OCI-LY7 (cell line): ENCODE results near the gene ZNF83. TPM values are rescaled to one million over a fixed set of nuclear protein-coding genes. Genes with fewer than 3 reads are reported as not detected.

Source experiments
- BruUV-seq: library from RNA; stranded (reverse); fragments of 400-500 nt; replicated peaks from 2 replicates; lab custom pipeline; 2021; lab: Mats Ljungman, UMichigan
- CTCF ChIA-PET: fragments of 300-600 bp; sonication (Branson Sonifier 250); formaldehyde crosslinking; loops from one replicate; lab custom pipeline; 2022; ENCODE audit warnings: antibody characterized with exemption; ENCODE audit not compliant: unreplicated experiment; lab: Charles Lee
- POLR2A ChIA-PET: fragments of 300-600 bp; sonication (Branson Sonifier 250); formaldehyde crosslinking; loops from one replicate; lab custom pipeline; 2022; ENCODE audit warnings: antibody characterized with exemption; lab: Charles Lee
- DNase-seq: peaks from one replicate; pipeline ENCODE4 v3.0.0-alpha.2; 2015; ENCODE audit warnings: low spot score
- H2AFZ ChIP-seq: fragments of 200-600 bp; sonication (generic), shearing (Covaris generic); 2 replicates; pipeline ENCODE4 v1.6.1; 2014; ENCODE audit warnings: mild to moderate bottlenecking, antibody characterized with exemption, low read length, moderate library complexity
- H3K27ac ChIP-seq: fragments of 200-600 bp; sonication (generic); 2 replicates; pipeline ENCODE4 v1.5.1; 2014; ENCODE audit warnings: mixed run types, low read depth, mild to moderate bottlenecking, moderate library complexity, low read length, inconsistent platforms; ENCODE audit not compliant: poor library complexity, severe bottlenecking
- H3K36me3 ChIP-seq: fragments of 200-600 bp; sonication (generic); 2 replicates; pipeline ENCODE4 v1.6.1; 2014; ENCODE audit warnings: mild to moderate bottlenecking, antibody characterized with exemption, low read length, moderate library complexity, mixed read lengths; ENCODE audit not compliant: insufficient read depth
- H3K4me1 ChIP-seq: fragments of 200-600 bp; sonication (generic); 2 replicates; pipeline ENCODE4 v1.5.1; 2014; ENCODE audit warnings: mild to moderate bottlenecking, low read length; ENCODE audit not compliant: insufficient read depth, poor library complexity, severe bottlenecking
- H3K4me2 ChIP-seq: fragments of 200-600 bp; sonication (generic); 2 replicates; pipeline ENCODE4 v1.6.1; 2014; ENCODE audit warnings: mild to moderate bottlenecking, low read length
- H3K4me3 ChIP-seq: fragments of 200-600 bp; sonication (generic); 2 replicates; pipeline ENCODE4 v1.5.1; 2014; ENCODE audit warnings: mild to moderate bottlenecking, low read depth, low read length; ENCODE audit not compliant: poor library complexity, severe bottlenecking
- H3K79me2 ChIP-seq: fragments of 200-600 bp; sonication (generic); 2 replicates; pipeline ENCODE4 v1.6.1; 2016; ENCODE audit warnings: low read depth, mild to moderate bottlenecking, low read length, moderate library complexity, mixed read lengths; ENCODE audit not compliant: insufficient read depth
- H3K9me2 ChIP-seq: fragments of 200-600 bp; sonication (generic); 2 replicates; pipeline ENCODE4 v1.6.1; 2016; ENCODE audit warnings: mild to moderate bottlenecking, low read length, mixed read lengths; ENCODE audit not compliant: insufficient read depth
- H3K9me3 ChIP-seq: fragments of 200-600 bp; sonication (generic); 2 replicates; pipeline ENCODE4 v1.6.1; 2014; ENCODE audit warnings: mild to moderate bottlenecking, mixed run types, low read length, mixed read lengths
- H4K20me1 ChIP-seq: fragments of 200-600 bp; sonication (generic); 2 replicates; pipeline ENCODE4 v1.6.1; 2014; ENCODE audit warnings: mild to moderate bottlenecking, antibody characterized with exemption, low read length, moderate library complexity, mixed read lengths; ENCODE audit not compliant: insufficient read depth
- CTCF ChIP-seq: fragments of 200-600 bp; sonication (generic); conservative IDR thresholded peaks from 2 replicates; pipeline ENCODE4 v1.5.1; 2014; ENCODE audit warnings: mild to moderate bottlenecking, antibody characterized with exemption, low read length, moderate library complexity, mixed read lengths
- EZH2phosphoT487 ChIP-seq: fragments of 200-600 bp; sonication (generic); IDR thresholded peaks from 2 replicates; pipeline ENCODE4 v1.6.1; 2018; ENCODE audit warnings: low read depth, borderline replicate concordance, mild to moderate bottlenecking, mixed run types, antibody characterized with exemption, low read length, moderate library complexity, mixed read lengths
- intact Hi-C: fragments of 100-400 bp; cut with micrococcal nuclease; formaldehyde crosslinking; loops from one replicate; pipeline ENCODE4 v1.10.0; 2022; ENCODE audit not compliant: unreplicated experiment
- total RNA-seq, 2 experiments: library from RNA; depleted of rRNA in 1 of 2; stranded (reverse); fragments of >200 nt in 1 of 2; shearing (Covaris generic) in 1 of 2; gene quantifications; 2 replicates each; pipeline ENCODE4 v1.2.3, GENCODE V29; 2014 to 2022

The ZNF83 gene
- total RNA-seq, 2 experiments from 2014 or later, result 47.2 to 59.4 TPM

DNA sequence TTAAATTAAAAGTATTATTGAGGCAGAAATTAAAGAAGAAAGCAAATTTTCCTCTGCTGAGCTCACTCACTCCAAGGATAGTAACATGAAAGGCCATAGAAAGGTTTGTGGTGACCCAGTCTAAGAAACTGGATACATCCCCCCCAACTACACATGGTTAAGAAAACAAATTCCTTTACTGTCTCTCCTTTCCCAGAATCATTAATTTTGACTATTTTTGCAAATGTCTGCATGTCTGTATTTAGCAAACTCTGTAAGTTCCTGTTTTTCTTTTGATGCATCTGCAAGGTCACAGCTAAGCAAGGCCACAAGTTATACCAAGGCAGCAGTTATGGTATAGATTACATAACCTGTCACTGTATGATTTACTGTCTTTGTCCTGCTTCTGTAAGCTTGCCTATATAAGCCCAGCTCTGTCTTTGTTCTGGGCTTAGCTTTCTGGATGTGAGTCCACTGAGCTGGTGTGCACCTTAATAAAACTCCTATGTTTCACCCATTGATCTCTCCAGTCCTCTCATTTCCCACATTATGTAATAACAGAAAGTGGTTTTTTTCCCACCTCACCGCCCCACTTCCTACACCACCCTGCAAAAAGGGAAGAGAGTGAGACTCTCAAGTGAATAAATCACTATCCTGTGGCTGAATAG is 8.5 kb upstream of the ZNF83 start:
- POLR2A ChIA-PET, result no interaction called here

DNA sequence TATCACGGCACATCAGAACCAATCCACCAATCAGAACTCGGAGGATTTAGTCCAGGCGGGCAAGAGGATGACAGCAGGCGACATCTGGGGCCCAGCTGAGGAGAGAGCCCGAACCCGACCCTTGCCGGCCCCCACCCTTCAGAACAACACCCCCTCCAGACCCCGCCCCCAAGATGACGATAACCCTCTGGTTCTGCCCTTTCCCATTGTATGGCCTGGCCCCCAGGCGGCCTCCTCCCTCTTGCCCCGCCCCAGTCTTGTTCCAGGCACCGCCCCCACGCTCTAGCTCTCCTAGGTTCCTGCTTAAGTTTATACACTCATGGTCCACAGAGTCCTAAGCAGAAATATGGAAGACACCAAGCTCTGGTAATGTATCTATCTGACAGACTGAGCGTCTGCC is 2.8 kb upstream of the ZNF83 start:
- ChIA-PET POLR2A (no interaction called here), CTCF (no interaction called here)
- no TSS peak for BruUV-seq
- no peak overlapping the region for H2AFZ ChIP-seq
- DNase-seq, result no peak
- H3K27ac ChIP-seq, result no peak overlapping the region
- no peaks in the 10 kb centered on the region for H4K20me1 ChIP-seq
- intact Hi-C loops, result no loop called here
- TF ChIP-seq CTCF (no peak), EZH2phosphoT487 (no peak)
- H3K4me2 ChIP-seq, result no peak overlapping the region
- no peak overlapping the region for H3K4me3 ChIP-seq
- peaks cover 10% of the 10 kb centered on the region for H3K4me1 ChIP-seq
- peaks cover 10% of the 10 kb centered on the region; the same call in 1 of the 2 replicates for H3K79me2 ChIP-seq
- H3K9me3 ChIP-seq, result no peaks in the 10 kb centered on the region
- no peaks in the 10 kb centered on the region; the same call in 1 of the 2 replicates for H3K36me3 ChIP-seq
- no peaks in the 10 kb centered on the region for H3K9me2 ChIP-seq

More for the DNA sequence above, 8.5 kb upstream of the ZNF83 start:
- intact Hi-C loops, result no loop called here
- DNase-seq, result peak; percentile 31
- Histone ChIP-seq H3K4me3 (no peak overlapping the region), H3K9me3 (no peaks in the 10 kb centered on the region), H3K79me2 (no peaks in the 10 kb centered on the region), H3K4me2 (no peak overlapping the region), H3K36me3 (peaks cover 36% of the 10 kb centered on the region), H4K20me1 (no peaks in the 10 kb centered on the region), H2AFZ (no peak overlapping the region), H3K9me2 (no peaks in the 10 kb centered on the region), H3K4me1 (no peaks in the 10 kb centered on the region), H3K27ac (no peak overlapping the region)
- no peak for TF ChIP-seq EZH2phosphoT487
- TF ChIP-seq CTCF, result no peak
- BruUV-seq, result no TSS peak
- CTCF ChIA-PET, result no interaction called here

- intact Hi-C loops, result no loop called here
- H3K4me3 ChIP-seq, result no peak overlapping the region
- no peaks in the 10 kb centered on the region for H3K9me2 ChIP-seq
- H3K36me3 ChIP-seq, result no peaks in the 10 kb centered on the region
- no peak for DNase-seq
- no TSS peak for BruUV-seq
- no peak overlapping the region for H3K4me2 ChIP-seq
- no peaks in the 10 kb centered on the region for H4K20me1 ChIP-seq
- H3K27ac ChIP-seq, result no peak overlapping the region
- H3K9me3 ChIP-seq, result no peaks in the 10 kb centered on the region
- CTCF ChIA-PET, result no interaction called here
- POLR2A ChIA-PET, result no interaction called here
- peaks cover 10% of the 10 kb centered on the region for H3K4me1 ChIP-seq
- peaks cover 10% of the 10 kb centered on the region; the same call in 1 of the 2 replicates for H3K79me2 ChIP-seq
- no peak overlapping the region for H2AFZ ChIP-seq
- TF ChIP-seq EZH2phosphoT487 (no peak), CTCF (no peak)
Observed at GRCh38 chr19:52639996-52640395, 1.8 kb upstream of the ZNF83 start.
